Astrocyte of the cerebellum (primary cell): ENCODE data around the gene ERMP1.

Source experiments
- DNase-seq: peaks from one replicate; pipeline ENCODE4 v3.0.0-alpha.2; 2011; ENCODE audit warnings: low read depth
- H3K4me3 ChIP-seq: 2 replicates; pipeline ENCODE4 v1.5.1; 2011; ENCODE audit warnings: mild to moderate bottlenecking, low read depth, low read length, moderate library complexity
- in situ Hi-C: cut with HindIII; loops from 2 replicates; pipeline ENCODE4 v1.10.0; 2017; ENCODE audit warnings: low sequenced_read_pairs
- TF ChIP-seq, protein P1 (sequence below): IDR thresholded peaks from 2 replicates; pipeline ENCODE4 v1.5.1; 2012; ENCODE audit warnings: low read length, low read depth, moderate library complexity, mild to moderate bottlenecking; ENCODE audit errors: missing control alignments

The ERMP1 gene

GRCh38 chr9:5840788-5841187 lies 7.9 kb upstream of the ERMP1 start:
- H3K4me3 ChIP-seq: no peak overlapping the region

DNA sequence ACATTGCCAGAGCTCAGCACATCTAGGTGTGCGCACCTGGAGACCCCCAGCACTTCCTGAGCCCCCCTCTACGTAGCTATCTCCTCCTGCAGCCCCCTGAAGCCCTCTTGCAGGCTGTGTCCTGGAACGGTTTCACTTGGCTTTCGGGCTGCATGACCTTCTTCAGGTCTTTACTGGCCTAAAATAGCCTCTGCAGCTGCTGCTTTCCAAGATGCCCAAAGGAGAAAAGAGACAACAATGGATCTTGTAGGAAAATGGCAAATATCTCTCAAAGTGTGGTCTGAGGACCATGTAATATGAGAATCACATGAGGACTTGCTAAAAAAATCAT lies 6.6 kb upstream of the ERMP1 start:
- DNase-seq: no peak
- H3K4me3 ChIP-seq: no peak overlapping the region
- in situ Hi-C loops: no loop called here
- TF ChIP-seq, protein P1, sequence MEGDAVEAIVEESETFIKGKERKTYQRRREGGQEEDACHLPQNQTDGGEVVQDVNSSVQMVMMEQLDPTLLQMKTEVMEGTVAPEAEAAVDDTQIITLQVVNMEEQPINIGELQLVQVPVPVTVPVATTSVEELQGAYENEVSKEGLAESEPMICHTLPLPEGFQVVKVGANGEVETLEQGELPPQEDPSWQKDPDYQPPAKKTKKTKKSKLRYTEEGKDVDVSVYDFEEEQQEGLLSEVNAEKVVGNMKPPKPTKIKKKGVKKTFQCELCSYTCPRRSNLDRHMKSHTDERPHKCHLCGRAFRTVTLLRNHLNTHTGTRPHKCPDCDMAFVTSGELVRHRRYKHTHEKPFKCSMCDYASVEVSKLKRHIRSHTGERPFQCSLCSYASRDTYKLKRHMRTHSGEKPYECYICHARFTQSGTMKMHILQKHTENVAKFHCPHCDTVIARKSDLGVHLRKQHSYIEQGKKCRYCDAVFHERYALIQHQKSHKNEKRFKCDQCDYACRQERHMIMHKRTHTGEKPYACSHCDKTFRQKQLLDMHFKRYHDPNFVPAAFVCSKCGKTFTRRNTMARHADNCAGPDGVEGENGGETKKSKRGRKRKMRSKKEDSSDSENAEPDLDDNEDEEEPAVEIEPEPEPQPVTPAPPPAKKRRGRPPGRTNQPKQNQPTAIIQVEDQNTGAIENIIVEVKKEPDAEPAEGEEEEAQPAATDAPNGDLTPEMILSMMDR: no peak

More at GRCh38 chr9:5840788-5841187, 7.9 kb upstream of the ERMP1 start:
- TF ChIP-seq, protein P1: no peak
- DNase-seq: no peak
- in situ Hi-C loops: no loop called here

- TF ChIP-seq, protein P1: no peak
- in situ Hi-C loops: no loop called here
- no peak overlapping the region for H3K4me3 ChIP-seq
- DNase-seq: no peak
These were observed 6.1 kb upstream of the ERMP1 start for GRCh38 chr9:5838884-5839571.

GRCh38 chr9:5835808-5836207 lies 2.9 kb upstream of the ERMP1 start:
- H3K4me3 ChIP-seq: no peak overlapping the region
- in situ Hi-C loops: no loop called here
- DNase-seq: no peak
- TF ChIP-seq, protein P1: no peak

DNA sequence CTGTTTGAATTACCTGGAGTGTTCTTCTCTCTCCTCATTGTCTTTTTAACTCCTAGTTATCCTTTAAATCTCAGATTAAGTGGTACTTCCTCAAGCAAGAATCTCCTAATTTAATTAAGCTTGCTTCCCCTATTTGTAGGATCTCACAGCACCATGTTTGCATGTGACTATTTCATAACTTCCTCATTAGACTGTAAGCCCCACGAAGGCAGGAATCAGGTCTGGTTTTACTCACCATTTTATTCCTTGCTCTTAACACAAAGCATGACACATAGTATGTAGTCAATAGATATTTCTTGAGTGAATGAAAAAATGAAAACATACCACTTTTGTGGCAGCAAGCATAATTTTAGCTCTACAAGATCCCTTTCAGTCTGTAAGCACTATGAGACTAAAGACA lies 1.3 kb upstream of the ERMP1 start:
- no peak overlapping the region for H3K4me3 ChIP-seq
- in situ Hi-C loops: no loop called here
- TF ChIP-seq, protein P1: no peak
- DNase-seq: no peak

GRCh38 chr9:5832071-5832537 lies 813 bp downstream of the ERMP1 start:
- no peak for DNase-seq
- TF ChIP-seq, protein P1: no peak
- in situ Hi-C loops: no loop called here
- H3K4me3 ChIP-seq: peak overlapping the region; percentile 59
